HG02798 (cell line): ENCODE measurements around the gene NSD2.
"Not testable (repeated sequence)": the region's sequence is repeated elsewhere in the genome, so short reads cannot be mapped to it uniquely, and the experiment has no call there.

Experiments
- ATAC-seq: cut with Tn5 transposase; IDR thresholded peaks from one replicate; pipeline ENCODE4 v1.9.1; 2021; ENCODE audit warnings: mild to moderate bottlenecking; ENCODE audit not compliant: unreplicated experiment, poor library complexity

Gene NSD2

DNA sequence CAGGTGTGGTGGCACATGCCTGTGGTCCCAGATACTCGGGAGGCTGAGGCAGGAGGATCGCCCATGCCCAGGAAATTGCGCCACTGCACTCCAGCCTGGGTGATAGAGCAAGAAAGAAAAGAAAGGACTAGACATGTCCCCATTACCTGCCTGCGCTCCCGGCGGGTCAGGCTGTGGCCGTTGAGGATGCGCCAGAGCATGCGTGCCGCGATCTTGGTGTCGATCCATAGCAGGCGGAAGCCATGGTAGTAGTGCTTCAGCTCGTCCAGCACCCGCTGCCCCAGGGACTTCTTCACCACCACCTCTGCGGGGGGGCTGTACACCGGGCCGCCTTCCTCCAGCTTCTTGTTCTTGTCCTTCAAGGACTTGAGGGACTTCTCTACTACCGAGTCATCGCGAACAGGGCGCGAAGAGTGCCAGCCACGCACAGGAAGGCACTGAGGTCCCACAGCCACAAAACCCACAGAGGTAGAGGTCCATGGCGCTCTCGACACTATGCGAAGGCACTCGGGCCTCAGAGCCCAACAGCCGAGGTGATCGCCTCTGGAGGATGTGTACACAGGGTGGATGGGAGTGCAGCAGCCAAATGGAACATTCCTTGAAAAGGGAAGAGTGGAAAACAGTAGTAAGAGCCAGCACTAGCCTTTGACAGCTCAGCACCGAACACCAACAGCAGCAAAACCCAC lies 29.8 kb upstream of the NSD2 start:
- no peak for ATAC-seq

DNA sequence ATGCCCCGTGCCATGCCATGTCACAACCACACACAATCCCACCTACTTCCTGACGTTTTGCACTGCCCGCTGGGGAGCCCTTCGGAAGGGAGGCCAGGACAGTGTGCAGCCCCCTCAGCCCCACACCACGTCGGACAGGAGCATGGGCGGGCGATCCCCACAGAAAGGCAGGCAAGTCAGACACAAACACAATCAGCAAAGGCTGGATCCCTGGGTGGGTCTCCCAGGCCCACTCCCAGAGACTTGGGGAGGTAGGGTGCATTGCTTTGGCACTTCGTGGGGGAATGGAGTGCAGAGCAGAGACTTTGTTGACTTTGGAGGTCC lies 29.3 kb upstream of the NSD2 start:
- no peak for ATAC-seq

DNA sequence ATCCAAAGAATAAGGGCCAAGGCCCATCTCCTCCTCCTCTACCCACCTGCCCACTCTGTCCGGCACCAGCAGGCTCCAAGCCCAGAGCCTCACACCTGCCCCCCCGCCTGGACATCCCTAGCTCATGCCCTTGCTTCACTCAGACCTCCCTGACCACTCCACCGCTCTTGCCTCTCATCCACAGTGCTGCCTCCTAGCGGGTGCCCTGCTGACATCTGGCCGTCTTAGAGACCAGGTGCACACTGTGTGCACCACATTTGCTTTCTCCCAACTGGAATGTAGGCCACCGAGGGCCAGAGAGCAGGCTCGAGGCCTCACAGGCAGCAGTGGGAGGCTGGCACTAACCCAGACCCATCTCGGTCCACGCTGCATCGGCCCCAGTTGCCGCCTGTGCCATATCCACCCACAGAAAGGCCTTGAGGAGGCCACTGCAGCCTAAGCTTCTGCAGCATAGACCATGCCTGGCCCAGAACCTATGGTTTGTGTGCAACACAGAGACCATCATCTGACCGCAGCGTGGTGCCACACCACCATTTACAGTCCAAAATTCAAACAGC lies 28.8 kb upstream of the NSD2 start:
- no peak for ATAC-seq

DNA sequence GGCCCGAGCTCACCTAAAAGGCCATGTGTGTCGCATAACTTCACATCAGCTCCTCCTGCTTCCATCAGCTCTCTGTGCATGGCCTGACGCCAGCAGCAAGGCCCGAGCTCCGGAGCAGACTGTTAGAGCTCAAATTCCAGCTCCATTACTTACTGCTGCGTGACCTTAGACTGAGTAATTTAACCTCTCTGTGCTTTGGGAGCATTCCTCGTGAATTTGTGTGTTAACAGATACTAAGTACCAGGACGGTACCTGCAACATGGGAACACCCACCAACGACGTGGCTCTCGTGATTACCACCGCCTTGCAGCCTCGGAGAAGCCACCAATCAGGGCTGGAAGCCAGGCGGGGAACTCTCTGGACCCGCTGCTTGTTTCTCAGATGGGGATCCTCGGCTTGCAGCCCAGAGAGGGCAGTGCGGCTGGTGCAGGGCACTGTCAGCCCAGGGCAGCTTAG lies 28.2 kb upstream of the NSD2 start:
- no peak for ATAC-seq

DNA sequence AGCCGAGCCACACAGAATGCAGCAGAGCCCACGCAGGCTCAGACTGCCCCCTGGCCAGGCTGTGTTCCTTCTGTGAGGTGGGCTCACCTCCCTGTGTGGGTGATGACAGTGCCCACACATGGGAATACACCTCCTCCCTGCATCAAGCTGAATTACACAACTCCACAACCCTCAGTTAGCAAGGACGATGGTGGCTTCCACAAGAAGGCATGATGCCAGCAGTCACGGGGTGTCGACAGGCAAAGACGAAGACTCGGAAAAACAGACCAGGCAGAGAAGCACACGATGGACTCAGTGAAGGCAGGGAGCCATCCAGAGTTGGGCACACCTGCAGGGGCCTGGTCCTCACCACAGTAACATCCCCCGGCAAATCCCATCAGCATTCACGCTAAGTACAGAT lies 27.3 kb upstream of the NSD2 start:
- ATAC-seq: no peak

DNA sequence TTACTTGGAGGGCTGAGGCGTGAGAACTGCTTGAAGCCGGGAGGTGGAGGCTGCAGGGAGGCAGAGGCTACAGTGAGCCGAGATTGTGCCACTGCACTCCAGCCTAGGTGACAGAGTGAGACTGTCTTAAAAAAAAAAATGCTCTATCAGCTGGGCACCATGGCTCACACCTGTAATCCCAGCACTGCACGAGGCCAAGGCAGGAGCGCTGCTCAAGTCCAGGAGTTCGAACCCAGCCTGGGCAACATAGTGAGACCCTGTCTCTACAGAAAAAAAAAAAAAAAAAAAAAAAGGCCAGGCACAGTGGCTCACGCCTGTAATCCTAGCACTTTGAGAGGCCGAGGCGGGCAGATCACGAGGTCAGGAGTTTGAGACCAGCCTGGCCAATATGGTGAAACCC lies 26.6 kb upstream of the NSD2 start:
- ATAC-seq: not testable (repeated sequence)

DNA sequence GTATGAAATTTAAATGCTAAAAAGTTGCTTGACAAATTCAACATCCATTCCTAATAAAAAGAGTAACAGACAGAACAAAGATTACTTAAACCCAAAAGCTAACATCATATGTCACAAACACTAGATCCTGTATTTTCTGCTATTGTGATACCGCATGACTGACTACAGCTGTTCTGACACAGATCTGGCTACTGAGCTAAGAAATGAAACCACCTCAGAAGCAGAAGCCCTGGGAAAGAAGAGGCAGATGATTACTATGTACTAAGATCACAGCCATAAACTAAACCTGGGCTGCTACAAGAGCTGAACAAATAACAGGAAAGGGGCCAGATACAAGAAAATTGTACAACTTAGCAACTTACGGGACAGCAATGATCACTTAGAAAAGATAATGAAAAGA lies 24.6 kb upstream of the NSD2 start:
- ATAC-seq: no peak

DNA sequence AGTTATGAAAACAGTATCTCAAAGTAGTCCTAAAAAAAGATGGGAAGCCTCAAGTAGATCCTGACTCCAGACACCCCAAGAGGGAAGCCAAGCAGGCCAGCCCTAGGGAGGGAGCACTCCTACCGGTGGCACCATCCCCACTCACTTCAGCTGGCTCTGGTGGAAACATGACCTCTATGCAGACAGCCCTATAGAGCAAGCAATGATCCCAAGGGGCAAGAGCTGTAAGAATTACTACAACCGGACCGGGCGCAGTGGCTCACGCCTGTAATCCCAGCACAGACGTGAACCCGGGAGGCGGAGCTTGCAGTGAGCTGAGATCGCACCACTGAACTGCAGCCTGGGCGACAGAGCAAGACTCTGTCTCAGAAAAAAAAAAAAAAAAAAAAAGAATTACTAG lies 20.9 kb upstream of the NSD2 start:
- no peak for ATAC-seq

DNA sequence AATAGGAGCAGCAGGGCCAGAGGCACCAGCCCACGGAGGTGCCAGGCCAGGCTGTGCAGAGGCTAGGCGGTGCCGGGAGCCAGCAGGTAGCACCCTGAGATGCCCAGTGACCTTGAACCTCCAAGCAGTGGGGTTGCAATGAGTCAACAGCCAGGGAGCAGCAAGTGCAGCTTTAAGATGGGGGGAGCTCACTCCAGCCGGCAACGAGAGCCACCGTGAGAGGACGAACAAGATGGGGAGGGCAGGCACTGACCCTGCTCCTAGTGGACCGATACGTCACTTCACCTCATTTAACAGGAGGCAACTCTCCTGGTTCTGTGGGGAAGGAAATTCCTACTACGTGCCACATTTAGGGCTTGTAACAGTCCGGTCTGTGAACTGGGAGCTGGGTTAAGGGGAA lies 20.0 kb upstream of the NSD2 start:
- ATAC-seq: no peak

DNA sequence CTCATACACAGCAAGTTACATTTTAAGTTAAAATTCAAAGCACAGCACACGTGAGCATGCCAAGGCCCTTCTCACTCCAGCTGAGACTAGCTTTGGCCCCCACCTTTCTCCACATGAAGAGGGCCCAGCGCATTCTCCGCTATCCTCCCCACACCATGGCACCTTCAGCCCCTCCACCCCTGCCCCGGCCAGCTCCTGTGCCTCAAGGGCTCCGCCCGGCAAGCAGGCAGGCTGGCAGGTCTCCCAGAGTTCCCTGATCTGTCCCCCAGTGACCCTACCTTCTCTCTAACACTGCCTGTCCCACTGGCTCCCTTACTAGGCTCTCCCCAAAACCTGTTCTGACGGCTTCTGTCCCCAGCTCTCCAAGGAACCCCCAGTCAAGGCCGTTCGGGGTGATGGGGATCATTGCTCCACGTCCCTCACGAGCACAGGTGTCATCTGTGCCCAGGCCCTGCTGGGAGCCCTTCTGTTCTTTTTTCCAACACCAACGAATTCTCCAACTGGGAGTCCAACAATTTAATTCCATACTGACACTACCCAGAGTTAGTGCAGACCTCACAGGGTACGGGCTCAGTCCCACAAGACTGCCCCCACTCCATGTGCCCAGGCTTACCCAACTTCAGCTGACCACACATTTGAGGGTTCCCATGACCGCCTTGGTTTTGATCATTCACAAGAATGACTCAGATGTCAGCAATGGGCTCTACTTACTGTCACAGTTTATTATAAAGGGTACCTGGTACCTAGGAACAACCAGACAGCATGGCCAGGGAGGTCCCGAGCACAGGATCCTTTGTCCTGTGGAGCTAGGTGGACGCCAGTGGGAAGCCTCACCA lies 19.4 kb upstream of the NSD2 start:
- no peak for ATAC-seq

DNA sequence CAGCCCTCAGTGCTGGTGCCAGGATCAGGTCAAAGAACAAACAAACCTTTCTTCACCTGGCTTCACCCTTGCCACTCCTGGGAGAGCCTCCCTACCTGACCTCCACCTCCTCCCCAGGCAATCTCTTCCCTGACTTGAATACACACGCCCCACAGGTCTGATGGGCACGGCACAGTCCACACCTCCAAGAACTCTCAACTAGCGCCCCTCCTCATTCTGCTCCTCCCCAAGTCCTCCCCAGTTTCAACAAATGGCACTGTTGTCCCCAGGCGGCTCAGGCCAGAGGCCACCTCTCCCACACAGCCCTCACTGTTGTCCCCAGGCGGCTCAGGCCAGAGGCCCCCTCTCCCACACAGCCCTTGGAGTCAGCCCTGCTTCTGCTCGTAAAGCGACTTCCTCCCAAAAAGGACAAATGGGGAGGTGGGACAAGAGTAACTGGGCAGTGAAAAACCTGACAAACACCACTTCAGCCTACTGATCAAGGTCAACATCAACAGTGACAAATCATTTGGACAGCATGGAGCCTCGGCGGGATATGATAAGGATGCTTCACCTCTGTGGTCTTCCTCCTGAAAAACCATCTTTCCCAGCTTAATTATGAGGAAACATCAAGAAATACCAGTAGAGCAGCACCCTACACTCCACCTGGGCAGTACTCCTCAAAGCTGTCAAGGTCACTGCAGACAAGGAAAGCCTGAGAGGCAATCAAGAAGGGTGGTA lies 18.1 kb upstream of the NSD2 start:
- no peak for ATAC-seq

DNA sequence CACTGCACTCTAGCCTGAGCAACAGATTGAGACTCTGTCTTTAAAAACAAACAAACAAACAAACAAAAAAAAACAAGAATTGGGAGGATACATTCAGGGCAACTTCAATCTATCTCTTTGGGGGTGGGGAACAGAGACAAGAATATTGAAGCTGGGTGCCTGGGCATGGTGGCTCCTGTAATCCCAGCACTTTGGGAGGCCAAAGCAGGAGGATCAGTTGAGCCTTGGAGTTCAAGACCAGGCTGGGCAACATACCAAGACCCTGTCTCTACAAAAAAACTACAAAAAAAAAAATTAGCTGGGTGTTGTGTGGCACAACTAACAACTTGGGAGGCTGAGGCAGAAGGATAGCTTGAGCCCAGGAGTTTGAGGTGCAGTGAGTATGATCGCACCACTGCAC lies 16.4 kb upstream of the NSD2 start:
- ATAC-seq: no peak

DNA sequence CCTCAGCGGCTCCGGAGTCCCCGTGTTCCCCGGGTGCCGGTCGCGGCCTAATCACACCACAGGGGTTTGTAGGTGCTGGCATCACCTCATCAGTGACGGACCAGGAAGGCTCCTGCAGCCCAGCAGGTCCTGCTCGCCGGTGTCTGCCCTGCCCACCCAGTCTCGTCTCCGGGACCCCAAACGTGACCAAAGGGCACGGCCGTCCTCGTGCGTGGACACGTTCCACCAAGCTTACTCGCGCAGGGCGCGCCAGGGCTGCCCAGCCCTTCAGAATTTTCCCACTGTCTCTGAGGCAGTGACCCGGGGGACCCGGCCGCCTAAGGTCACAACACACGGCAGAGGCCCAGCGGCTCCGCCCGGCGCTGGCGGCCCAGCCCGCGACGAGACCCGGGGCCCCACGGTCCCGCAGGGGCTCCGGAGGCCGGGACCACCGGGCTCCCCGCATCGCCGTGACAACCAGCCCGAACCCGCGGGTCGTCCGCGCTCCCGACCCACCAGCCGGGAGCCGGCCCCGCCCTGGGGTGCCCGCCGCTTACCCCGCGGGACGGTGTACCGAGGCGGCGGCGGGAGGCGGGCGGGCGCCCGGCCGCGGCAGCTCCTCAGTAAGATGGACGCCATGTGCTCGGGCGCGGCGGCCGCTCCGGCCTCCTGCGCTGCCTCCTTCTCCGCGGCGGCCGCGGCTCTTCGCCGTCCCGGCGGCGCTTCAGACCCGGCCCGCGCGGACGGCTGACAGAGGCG lies 15.7 kb upstream of the NSD2 start:
- ATAC-seq: peak; percentile 1

DNA sequence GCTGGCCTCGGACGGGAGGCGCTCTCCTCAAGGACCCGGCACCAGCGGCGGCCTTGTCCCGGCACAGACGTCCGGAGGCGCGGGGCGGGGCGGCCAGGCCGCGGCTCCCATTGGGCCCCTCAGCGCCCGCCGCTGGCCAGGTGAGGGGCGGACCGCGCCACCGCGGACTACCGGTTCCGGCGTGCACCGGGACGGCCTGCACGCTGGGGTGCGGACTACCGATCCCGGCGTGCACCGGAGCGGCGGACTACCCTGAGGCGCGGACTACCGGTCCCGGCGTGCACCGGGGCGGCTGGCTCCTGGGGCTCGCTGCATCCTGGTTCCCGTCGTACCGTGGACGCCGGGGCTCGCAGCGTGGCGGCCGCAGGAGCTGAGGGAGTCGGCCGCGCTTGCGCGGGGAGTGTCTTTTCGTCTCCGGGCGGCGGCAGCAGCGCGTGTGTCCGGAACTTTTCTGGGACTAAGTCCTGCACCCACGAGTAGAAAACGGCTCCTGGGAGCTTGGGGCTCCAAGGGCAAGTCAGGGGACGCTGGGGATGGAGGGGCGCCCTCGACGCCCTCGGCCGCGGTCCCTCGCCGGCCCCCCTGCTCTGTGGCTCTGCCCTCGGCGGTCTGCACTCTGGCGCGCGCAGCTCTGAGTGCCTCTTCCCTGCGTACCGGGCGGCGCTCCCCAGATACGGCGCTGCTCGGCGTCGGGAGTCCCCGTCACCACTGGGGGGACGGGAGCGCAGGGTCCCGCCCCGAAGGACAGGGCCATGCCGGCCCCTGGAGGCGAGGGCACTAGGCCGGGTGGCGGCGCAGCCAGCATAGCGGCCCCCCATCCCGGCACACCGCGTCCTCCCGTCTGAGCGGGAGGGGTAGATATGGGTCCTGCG lies 14.9 kb upstream of the NSD2 start, which contains the start of gene LETM1:
LETM1 (minus strand) TSS at position 86 of the 872 bp plus-strand sequence. CDS start 206 bp downstream, outside the sequence.
- peak; percentile 93 for ATAC-seq

DNA sequence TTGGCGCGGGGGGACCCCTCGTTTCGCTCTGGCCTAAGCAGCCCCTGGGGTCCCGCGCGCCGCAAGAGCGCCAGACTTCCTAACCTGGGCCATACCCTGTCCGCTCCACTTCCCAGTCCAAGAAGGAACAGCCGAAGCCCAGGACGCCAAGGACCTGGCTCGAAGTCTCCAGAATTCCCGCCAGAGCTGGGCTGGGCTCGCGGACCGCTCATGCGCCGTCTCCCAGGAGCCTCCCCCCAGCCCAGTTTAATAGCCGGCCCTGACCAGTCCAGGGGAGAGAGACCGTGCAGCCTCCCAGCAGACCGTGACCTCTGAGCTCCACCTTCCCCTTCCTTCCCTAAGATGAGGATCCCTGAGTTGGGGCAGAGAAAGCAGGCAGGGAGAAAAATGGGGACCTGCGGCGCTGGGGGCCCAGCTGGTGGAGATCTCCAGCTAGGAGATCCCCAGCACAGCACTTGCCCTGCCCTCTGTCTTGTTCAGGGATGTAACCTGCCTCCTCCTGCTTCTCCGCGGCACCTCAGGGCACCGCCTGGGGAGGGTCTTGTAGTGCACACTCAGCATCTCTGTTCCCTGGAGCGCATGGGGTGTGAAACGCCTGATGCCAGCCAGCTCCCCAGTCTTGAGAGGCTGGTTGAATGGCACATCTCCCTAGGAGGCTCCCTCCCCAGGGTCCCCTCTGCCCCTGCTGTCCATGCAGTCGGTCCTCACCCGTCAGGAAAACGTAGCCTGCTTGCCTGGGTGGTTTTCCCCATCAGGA lies 14.1 kb upstream of the NSD2 start:
- ATAC-seq: no peak

DNA sequence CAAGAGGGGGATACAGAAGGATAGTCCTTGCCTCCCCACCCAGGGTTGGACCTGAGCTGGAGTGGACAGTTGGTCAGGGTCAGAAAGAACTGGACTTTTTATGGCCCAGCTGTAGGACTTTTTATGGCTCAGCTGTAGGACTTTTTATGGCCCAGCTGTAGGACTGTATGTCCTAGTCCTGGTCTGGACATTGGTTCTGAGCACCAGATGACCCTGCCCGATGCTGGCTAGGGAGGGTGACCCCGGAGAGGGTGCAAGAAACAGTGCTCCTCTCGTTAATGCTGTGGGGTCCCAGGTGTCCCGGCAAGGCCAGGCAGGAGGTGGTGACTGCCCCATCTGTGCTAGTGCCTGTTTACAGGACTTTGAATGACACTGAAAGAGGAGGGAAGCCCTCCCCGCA lies 13.3 kb upstream of the NSD2 start:
- no peak for ATAC-seq

DNA sequence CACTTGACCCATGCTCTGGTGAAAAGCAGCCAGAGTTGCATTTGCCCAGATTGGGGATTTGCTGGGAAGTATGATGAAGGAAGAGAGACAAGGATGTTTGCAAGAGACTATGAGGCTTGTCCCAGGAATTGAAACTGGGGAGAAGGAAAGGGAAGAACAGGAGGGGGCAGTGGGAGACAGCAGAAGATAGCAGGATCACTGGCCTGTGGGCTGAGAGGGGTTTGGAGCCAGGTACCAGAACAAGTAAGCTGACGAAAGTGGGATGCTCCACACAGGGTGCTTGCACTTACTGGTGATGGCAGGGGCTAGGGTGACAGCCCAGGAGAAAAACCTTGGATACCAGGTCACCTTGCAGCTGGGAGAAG lies 11.8 kb upstream of the NSD2 start:
- ATAC-seq: no peak

DNA sequence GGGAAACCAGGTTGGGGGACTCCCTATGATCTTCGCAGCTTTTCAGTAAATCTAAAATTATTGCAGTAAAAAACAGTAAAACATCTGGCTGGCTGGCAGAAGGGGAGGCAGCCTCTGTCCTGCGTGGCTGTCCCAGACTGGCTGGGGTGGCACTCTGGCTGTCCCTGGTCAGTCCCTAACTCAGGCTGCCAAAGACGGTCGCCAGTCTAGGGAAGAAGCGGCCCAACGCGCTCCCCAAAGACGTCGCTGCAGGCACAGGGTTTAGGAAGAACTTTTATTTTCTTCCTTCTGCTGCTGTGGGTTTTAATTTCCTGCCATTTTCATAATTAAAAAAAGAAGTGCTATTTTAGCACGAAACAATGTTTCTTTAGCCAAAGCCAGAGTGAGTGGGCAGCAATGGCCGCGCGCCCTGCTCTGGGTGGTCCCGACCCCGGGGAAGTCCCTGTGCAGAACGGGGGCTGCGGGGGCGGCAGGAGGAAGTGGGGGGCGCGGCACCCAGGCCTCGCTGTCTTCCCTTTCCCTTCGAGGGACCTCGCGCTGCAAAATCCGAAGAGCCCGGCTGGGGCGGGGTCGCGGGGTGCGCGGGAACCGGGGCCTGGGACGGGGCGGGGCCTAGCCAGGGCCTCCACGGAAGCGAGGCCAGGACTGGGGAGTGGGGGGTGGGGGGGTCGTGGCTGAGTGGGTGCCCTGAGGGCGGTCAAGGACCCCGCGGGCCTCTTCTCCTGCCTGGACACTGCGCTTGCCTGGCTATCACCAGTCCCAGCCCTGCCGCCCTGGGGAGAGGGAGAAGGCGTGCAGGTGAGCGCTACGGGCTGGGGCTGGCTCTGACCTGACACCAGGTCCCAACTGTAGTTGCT lies 8.9 kb upstream of the NSD2 start:
- ATAC-seq: no peak
